Stomach (tissue), 4 donors: Measurements from ENCODE around the gene SPEG.

ENCODE experiments used
- CTCF ChIP-seq, 7 experiments: fragments of 450-650 bp in 4 of 7; fragments of 200-600 bp in 3 of 7; sonication (generic) in 3 of 7; IDR thresholded peaks; one replicate each; pipeline ENCODE4 v1.5.1; 2016 to 2019; ENCODE audit warnings: antibody characterized with exemption in 7 of 7, control low read depth in 2 of 7, mild to moderate bottlenecking in 1 of 7
- POLR2AphosphoS5 ChIP-seq, 3 donors: sonication (generic); formaldehyde crosslinking; IDR thresholded peaks; one replicate each; pipeline ENCODE4 v1.6.1; 2016; ENCODE audit warnings: antibody characterized with exemption in 3 of 3

GRCh38 chr2:219406861-219407230 is 27.8 kb upstream of the SPEG start:
- no peak for TF ChIP-seq CTCF (IDR thresholded peaks at IDR 0.05)
- peak in 2 of 3 donors; percentile 51 to 68 for TF ChIP-seq POLR2AphosphoS5 (IDR thresholded peaks at IDR 0.05)
